NCI-H2029 (cell line): ENCODE results near the gene PPARA.

ENCODE experiments used
- DNase-seq: peaks from one replicate; lab custom pipeline; 2025; lab: John Stamatoyannopoulos, UW

Gene PPARA

GRCh38 chr22:46113910-46114517 is 36.3 kb upstream of the PPARA start:
- DNase-seq = no peak

GRCh38 chr22:46114518-46115387 is 35.6 kb upstream of the PPARA start:
- DNase-seq = no peak

- DNase-seq = no peak
Observed at GRCh38 chr22:46115388-46115678, 35.0 kb upstream of the PPARA start.

- DNase-seq = no peak
Observed at GRCh38 chr22:46115755-46116490, 34.4 kb upstream of the PPARA start.

GRCh38 chr22:46116491-46116958 is 33.8 kb upstream of the PPARA start:
- peak; percentile 73 for DNase-seq

- DNase-seq = no peak
Observed at GRCh38 chr22:46117206-46118199, 32.8 kb upstream of the PPARA start.

- DNase-seq = no peak
Observed at GRCh38 chr22:46119093-46119728, 31.1 kb upstream of the PPARA start.

GRCh38 chr22:46119729-46120419 is 30.5 kb upstream of the PPARA start:
- no peak for DNase-seq

GRCh38 chr22:46120420-46120737 is 29.9 kb upstream of the PPARA start:
- no peak for DNase-seq

- no peak for DNase-seq
Observed at GRCh38 chr22:46121079-46121478, 29.2 kb upstream of the PPARA start.

- DNase-seq = no peak
Observed at GRCh38 chr22:46121523-46122287, 28.6 kb upstream of the PPARA start.

GRCh38 chr22:46122511-46122971 is 27.8 kb upstream of the PPARA start:
- no peak for DNase-seq

- DNase-seq = no peak
Observed at GRCh38 chr22:46122980-46123693, 27.2 kb upstream of the PPARA start.

- DNase-seq = no peak
Observed at GRCh38 chr22:46123694-46124382, 26.5 kb upstream of the PPARA start.

GRCh38 chr22:46124383-46125144 is 25.8 kb upstream of the PPARA start:
- no peak for DNase-seq

- DNase-seq = no peak
Observed at GRCh38 chr22:46125311-46125710, 25.0 kb upstream of the PPARA start.

- DNase-seq = no peak
Observed at GRCh38 chr22:46125816-46126765, 24.2 kb upstream of the PPARA start.
